HepG2 (cell line): ENCODE results near the gene STAG3. TPM values are rescaled to one million over a fixed set of nuclear protein-coding genes. Genes with fewer than 3 reads are reported as not detected.

Source experiments
- ATF1 ChIP-seq: IDR thresholded peaks from 2 replicates; pipeline ENCODE4 v1.6.1; 2016; ENCODE audit warnings: mild to moderate bottlenecking, control low read depth
- ATF7 ChIP-seq, 2 experiments: fragments of 450-650 bp in 1 of 2; sonication (generic) in 1 of 2; formaldehyde crosslinking in 1 of 2; IDR thresholded peaks; 2 replicates each; pipeline versions ENCODE4 v1.4.0 to v1.6.1; 2016 to 2020; ENCODE audit warnings: antibody characterized with exemption in 1 of 2, mild to moderate bottlenecking in 1 of 2, missing genetic modification reagents in 1 of 2
- ETV6 ChIP-seq: sonication (generic); formaldehyde crosslinking; conservative IDR thresholded peaks from 2 replicates; pipeline ENCODE4 v1.4.0; 2020; ENCODE audit warnings: missing genetic modification reagents
- HDAC6 ChIP-seq: fragments of 200-600 bp; sonication (generic); IDR thresholded peaks from 2 replicates; pipeline ENCODE4 v1.7.0; 2017; ENCODE audit warnings: mild to moderate bottlenecking, antibody characterized with exemption, low read length, low read depth
- JUND ChIP-seq: sonication (generic); formaldehyde crosslinking; IDR thresholded peaks from 2 replicates; pipeline ENCODE4 v1.8.0; 2022; ENCODE audit warnings: mild to moderate bottlenecking, missing genetic modification reagents
- NCOR1 ChIP-seq: fragments of 200-600 bp; sonication (generic); IDR thresholded peaks from 2 replicates; pipeline ENCODE4 v1.7.0; 2017; ENCODE audit warnings: antibody characterized with exemption, low read length, borderline replicate concordance
- NFKB2 ChIP-seq: sonication (generic); formaldehyde crosslinking; IDR thresholded peaks from 2 replicates; pipeline ENCODE4 v1.4.0; 2020; ENCODE audit warnings: missing genetic modification reagents, borderline replicate concordance
- PPARG ChIP-seq: conservative IDR thresholded peaks from 2 replicates; pipeline ENCODE4 v1.6.1; 2016; ENCODE audit warnings: missing biosample characterization, missing genetic modification reagents
- RXRA ChIP-seq: sonication (generic); formaldehyde crosslinking; IDR thresholded peaks from 2 replicates; pipeline ENCODE4 v1.5.1; 2020; ENCODE audit warnings: missing genetic modification reagents
- SCMH1 ChIP-seq: sonication (generic); formaldehyde crosslinking; IDR thresholded peaks from 2 replicates; pipeline ENCODE4 v1.9.0; 2021; ENCODE audit warnings: missing genetic modification reagents, mild to moderate bottlenecking, borderline replicate concordance
- TCF12 ChIP-seq, 2 experiments: fragments of 450-650 bp in 1 of 2; sonication (generic) in 1 of 2; formaldehyde crosslinking in 1 of 2; IDR thresholded peaks; 2 replicates each; pipeline versions ENCODE4 v1.6.1 to v1.8.0; 2017 to 2022; ENCODE audit warnings: antibody characterized with exemption in 1 of 2, mild to moderate bottlenecking in 1 of 2, missing genetic modification reagents in 1 of 2, moderate library complexity in 1 of 2
- THAP11 ChIP-seq: IDR thresholded peaks from 2 replicates; pipeline ENCODE4 v1.6.1; 2016; ENCODE audit warnings: missing biosample characterization, missing genetic modification reagents
- ZKSCAN8 ChIP-seq: IDR thresholded peaks from 2 replicates; pipeline ENCODE4 v1.6.1; 2016; ENCODE audit warnings: borderline replicate concordance, missing genetic modification reagents, missing compliant biosample characterization
- ZNF225 ChIP-seq: sonication (generic); formaldehyde crosslinking; IDR thresholded peaks from 2 replicates; pipeline ENCODE4 v1.4.0; 2020; ENCODE audit warnings: mild to moderate bottlenecking, missing genetic modification reagents
- ZNF230 ChIP-seq: sonication (generic); formaldehyde crosslinking; IDR thresholded peaks from 2 replicates; pipeline ENCODE4 v1.4.0; 2020; ENCODE audit warnings: mild to moderate bottlenecking, missing genetic modification reagents
- ZNF468 ChIP-seq: sonication (generic); formaldehyde crosslinking; IDR thresholded peaks from 2 replicates; pipeline ENCODE4 v1.8.0; 2022; ENCODE audit warnings: mild to moderate bottlenecking, moderate library complexity, missing genetic modification reagents
- ZNF768 ChIP-seq: sonication (generic); formaldehyde crosslinking; IDR thresholded peaks from 2 replicates; pipeline ENCODE4 v1.4.0; 2020; ENCODE audit warnings: missing genetic modification reagents
- ZNF775 ChIP-seq: sonication (generic); formaldehyde crosslinking; IDR thresholded peaks from 2 replicates; pipeline ENCODE4 v1.4.0; 2020; ENCODE audit warnings: missing genetic modification reagents, mild to moderate bottlenecking, moderate library complexity, borderline replicate concordance
- ZNF782 ChIP-seq: sonication (generic); formaldehyde crosslinking; IDR thresholded peaks from 2 replicates; pipeline ENCODE4 v1.4.0; 2020; ENCODE audit warnings: missing genetic modification reagents, mild to moderate bottlenecking, borderline replicate concordance
- ZNF850 ChIP-seq: sonication (generic); formaldehyde crosslinking; conservative IDR thresholded peaks from 2 replicates; pipeline ENCODE4 v1.9.0; 2021; ENCODE audit warnings: mild to moderate bottlenecking, missing genetic modification reagents
- polyA plus RNA-seq, 8 experiments: library from polyadenylated mRNA; depleted of rRNA in 3 of 8; stranded (reverse) in 7 of 8; unstranded in 1 of 8; fragments of >200 nt; fragmentation: Illumina TruSeq in 4 of 8; extraction: Trizol in 4 of 8; gene quantifications; 2 replicates each; pipeline versions ENCODE4 v1.2.1 to v1.2.3, GENCODE V29; 2011 to 2016; ENCODE audit warnings: low read depth in 4 of 8, missing spikeins in 1 of 8, mixed read lengths in 1 of 8; ENCODE audit not compliant: insufficient read depth in 1 of 8
- total RNA-seq, 5 experiments: library from RNA; depleted of rRNA; stranded (reverse); fragments of >200 nt; fragmentation: Illumina TruSeq; extraction: Trizol; gene quantifications; 2 replicates each; pipeline ENCODE4 v1.2.3, GENCODE V29; 2016; ENCODE audit warnings: low read depth in 1 of 5
- TF ChIP-seq, protein P1 (sequence below): sonication (generic); formaldehyde crosslinking; IDR thresholded peaks from 2 replicates; pipeline ENCODE4 v1.5.1; 2020; ENCODE audit warnings: mild to moderate bottlenecking, missing genetic modification reagents, moderate library complexity
- TF ChIP-seq, protein P2 (sequence below): sonication (generic); formaldehyde crosslinking; IDR thresholded peaks from 2 replicates; pipeline ENCODE4 v1.9.0; 2022; ENCODE audit warnings: missing genetic modification reagents, mild to moderate bottlenecking, borderline replicate concordance
- TF ChIP-seq, protein P3 (sequence below): IDR thresholded peaks from 2 replicates; pipeline ENCODE4 v1.6.1; 2016; ENCODE audit warnings: mild to moderate bottlenecking, missing biosample characterization, missing genetic modification reagents
- TF ChIP-seq, protein P4 (sequence below): sonication (generic); formaldehyde crosslinking; IDR thresholded peaks from 2 replicates; pipeline ENCODE4 v1.5.1; 2020; ENCODE audit warnings: mild to moderate bottlenecking, moderate library complexity, missing genetic modification reagents
- TF ChIP-seq, protein P5 (sequence below): sonication (generic); formaldehyde crosslinking; IDR thresholded peaks from 2 replicates; pipeline ENCODE4 v1.5.1; 2020; ENCODE audit warnings: missing genetic modification reagents, mild to moderate bottlenecking, borderline replicate concordance

STAG3 gene
- total and polyA plus RNA-seq, 2 of the 13 experiments (the other 11 are each of a cell fraction or from before 2014, with no cell fraction given) = 0.09 to 0.33 TPM

DNA sequence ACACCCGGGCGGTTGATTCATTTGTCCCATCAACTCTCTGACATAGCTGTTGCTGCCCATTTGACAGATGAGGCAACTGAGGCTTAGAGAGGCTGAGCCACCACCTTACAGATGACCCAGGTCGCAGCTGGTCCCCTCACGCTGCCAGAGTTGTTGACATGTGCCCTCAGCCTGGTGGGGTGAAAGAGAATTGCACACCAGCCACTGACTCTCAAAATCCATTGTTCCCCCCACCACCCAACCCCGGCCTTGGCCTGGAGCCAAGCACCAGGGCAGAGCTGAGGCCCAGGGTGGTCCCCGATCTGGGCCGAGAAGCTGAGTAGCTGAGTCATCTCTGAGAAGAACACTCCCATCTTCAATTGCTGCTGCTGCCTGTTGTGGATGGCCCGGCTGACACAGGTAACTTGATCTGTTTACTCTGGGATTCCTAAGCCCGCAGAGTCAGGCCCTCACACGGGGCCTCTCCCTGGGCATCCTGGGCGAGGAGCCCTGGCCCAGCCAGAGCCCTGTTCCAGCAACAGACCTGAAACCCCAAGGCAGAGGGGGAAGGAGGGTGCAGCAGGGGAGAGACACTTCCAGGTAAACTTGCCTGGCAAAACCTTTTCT is 69.5 kb downstream of the STAG3 start (continued):
- TF ChIP-seq ZNF850 = no peak
- TF ChIP-seq, protein P1, sequence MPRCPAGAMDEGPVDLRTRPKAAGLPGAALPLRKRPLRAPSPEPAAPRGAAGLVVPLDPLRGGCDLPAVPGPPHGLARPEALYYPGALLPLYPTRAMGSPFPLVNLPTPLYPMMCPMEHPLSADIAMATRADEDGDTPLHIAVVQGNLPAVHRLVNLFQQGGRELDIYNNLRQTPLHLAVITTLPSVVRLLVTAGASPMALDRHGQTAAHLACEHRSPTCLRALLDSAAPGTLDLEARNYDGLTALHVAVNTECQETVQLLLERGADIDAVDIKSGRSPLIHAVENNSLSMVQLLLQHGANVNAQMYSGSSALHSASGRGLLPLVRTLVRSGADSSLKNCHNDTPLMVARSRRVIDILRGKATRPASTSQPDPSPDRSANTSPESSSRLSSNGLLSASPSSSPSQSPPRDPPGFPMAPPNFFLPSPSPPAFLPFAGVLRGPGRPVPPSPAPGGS (CRISPR knock-in tag) = no peak
- TF ChIP-seq, protein P2, sequence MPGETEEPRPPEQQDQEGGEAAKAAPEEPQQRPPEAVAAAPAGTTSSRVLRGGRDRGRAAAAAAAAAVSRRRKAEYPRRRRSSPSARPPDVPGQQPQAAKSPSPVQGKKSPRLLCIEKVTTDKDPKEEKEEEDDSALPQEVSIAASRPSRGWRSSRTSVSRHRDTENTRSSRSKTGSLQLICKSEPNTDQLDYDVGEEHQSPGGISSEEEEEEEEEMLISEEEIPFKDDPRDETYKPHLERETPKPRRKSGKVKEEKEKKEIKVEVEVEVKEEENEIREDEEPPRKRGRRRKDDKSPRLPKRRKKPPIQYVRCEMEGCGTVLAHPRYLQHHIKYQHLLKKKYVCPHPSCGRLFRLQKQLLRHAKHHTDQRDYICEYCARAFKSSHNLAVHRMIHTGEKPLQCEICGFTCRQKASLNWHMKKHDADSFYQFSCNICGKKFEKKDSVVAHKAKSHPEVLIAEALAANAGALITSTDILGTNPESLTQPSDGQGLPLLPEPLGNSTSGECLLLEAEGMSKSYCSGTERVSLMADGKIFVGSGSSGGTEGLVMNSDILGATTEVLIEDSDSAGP = peak; percentile 24; the same call in 1 of the 2 replicates
- TF ChIP-seq ZNF230 (CRISPR knock-in tag) = no peak
- TF ChIP-seq PPARG = 0 out of 2 replicates have a peak, but pooled peaks have one; percentile 56
- no peak for TF ChIP-seq ZNF782
- no peak; the same call in 1 of the 2 replicates for TF ChIP-seq ZKSCAN8 (CRISPR knock-in tag)
- peak; percentile 24; the same call in 1 of the 2 replicates for TF ChIP-seq JUND (CRISPR knock-in tag)
- TF ChIP-seq ZNF775 (CRISPR knock-in tag) = no peak
- no peak for TF ChIP-seq NFKB2 (CRISPR knock-in tag)
- no peak for TF ChIP-seq NCOR1
- TF ChIP-seq ZNF468 = no peak
- TF ChIP-seq THAP11 (CRISPR knock-in tag) = peak; percentile 61; the same call in 1 of the 2 replicates
- no peak for TF ChIP-seq TCF12 (IDR thresholded peaks at IDR 0.05)
- TF ChIP-seq TCF12 (CRISPR knock-in tag; IDR thresholded peaks at IDR 0.05) = no peak
- no peak for TF ChIP-seq ZNF225 (CRISPR knock-in tag)
- TF ChIP-seq, protein P3, sequence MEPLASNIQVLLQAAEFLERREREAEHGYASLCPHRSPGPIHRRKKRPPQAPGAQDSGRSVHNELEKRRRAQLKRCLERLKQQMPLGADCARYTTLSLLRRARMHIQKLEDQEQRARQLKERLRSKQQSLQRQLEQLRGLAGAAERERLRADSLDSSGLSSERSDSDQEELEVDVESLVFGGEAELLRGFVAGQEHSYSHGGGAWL (CRISPR knock-in tag) = no peak
- TF ChIP-seq, protein P4, sequence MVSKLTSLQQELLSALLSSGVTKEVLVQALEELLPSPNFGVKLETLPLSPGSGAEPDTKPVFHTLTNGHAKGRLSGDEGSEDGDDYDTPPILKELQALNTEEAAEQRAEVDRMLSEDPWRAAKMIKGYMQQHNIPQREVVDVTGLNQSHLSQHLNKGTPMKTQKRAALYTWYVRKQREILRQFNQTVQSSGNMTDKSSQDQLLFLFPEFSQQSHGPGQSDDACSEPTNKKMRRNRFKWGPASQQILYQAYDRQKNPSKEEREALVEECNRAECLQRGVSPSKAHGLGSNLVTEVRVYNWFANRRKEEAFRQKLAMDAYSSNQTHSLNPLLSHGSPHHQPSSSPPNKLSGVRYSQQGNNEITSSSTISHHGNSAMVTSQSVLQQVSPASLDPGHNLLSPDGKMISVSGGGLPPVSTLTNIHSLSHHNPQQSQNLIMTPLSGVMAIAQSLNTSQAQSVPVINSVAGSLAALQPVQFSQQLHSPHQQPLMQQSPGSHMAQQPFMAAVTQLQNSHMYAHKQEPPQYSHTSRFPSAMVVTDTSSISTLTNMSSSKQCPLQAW (CRISPR knock-in tag) = peak; percentile 53
- no peak for TF ChIP-seq HDAC6
- peak; percentile 72; the same call in 1 of the 2 replicates for TF ChIP-seq RXRA (CRISPR knock-in tag)
- no peak for TF ChIP-seq ETV6 (CRISPR knock-in tag)
- no peak for TF ChIP-seq SCMH1 (CRISPR knock-in tag)
- TF ChIP-seq ZNF768 = no peak
- TF ChIP-seq ATF1 (CRISPR knock-in tag) = no peak
- no peak for TF ChIP-seq ATF7 (IDR thresholded peaks at IDR 0.05)
- no peak for TF ChIP-seq ATF7 (CRISPR knock-in tag; IDR thresholded peaks at IDR 0.05)
- TF ChIP-seq, protein P5, sequence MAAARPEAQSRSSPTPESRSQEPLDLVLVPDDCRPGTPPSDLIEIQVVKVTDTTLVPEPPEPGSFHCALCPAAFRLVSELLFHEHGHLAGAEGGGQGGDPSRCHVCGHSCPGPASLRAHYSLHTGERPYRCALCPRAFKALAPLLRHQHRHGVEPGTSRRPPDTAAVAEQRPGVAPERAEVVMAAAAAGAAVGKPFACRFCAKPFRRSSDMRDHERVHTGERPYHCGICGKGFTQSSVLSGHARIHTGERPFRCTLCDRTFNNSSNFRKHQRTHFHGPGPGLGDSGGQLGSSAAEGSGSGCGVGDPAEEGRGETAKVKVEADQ (CRISPR knock-in tag) = no peak
